HepG2 (cell line): ENCODE results near the gene GPS1. TPM values are rescaled to one million over a fixed set of nuclear protein-coding genes. Genes with fewer than 3 reads are reported as not detected.

ENCODE experiments used
- CAMTA2 ChIP-seq: sonication (generic); formaldehyde crosslinking; IDR thresholded peaks from 2 replicates; pipeline ENCODE4 v1.4.0; 2020; ENCODE audit warnings: mild to moderate bottlenecking, missing genetic modification reagents, borderline replicate concordance
- CREB1 ChIP-seq, 2 experiments: fragments of 450-650 bp in 1 of 2; IDR thresholded peaks; 2 replicates each; pipeline ENCODE4 v1.6.1; 2016 to 2017; ENCODE audit warnings: control low read depth in 1 of 2, mild to moderate bottlenecking in 1 of 2, missing compliant biosample characterization in 1 of 2, missing genetic modification characterization in 1 of 2
- HCFC1 ChIP-seq: fragments of 150-350 bp; IDR thresholded peaks from 2 replicates; pipeline ENCODE4 v1.6.1; 2014; ENCODE audit warnings: low read depth, low read length
- HHEX ChIP-seq: IDR thresholded peaks from 2 replicates; pipeline ENCODE4 v1.6.1; 2016; ENCODE audit warnings: control low read depth
- HIC2 ChIP-seq: sonication (generic); formaldehyde crosslinking; IDR thresholded peaks from 2 replicates; pipeline ENCODE4 v1.9.0; 2022; ENCODE audit warnings: low read depth, missing genetic modification reagents
- MEIS2 ChIP-seq: sonication (generic); formaldehyde crosslinking; IDR thresholded peaks from 2 replicates; pipeline ENCODE4 v1.9.0; 2021; ENCODE audit warnings: mild to moderate bottlenecking, missing genetic modification reagents
- NFKBIZ ChIP-seq: IDR thresholded peaks from 2 replicates; pipeline ENCODE4 v1.6.1; 2018; ENCODE audit warnings: missing genetic modification reagents, missing compliant biosample characterization
- NFRKB ChIP-seq: fragments of 450-650 bp; IDR thresholded peaks from 2 replicates; pipeline ENCODE4 v1.6.1; 2017
- PAX8 ChIP-seq: sonication (generic); formaldehyde crosslinking; IDR thresholded peaks from 2 replicates; pipeline ENCODE4 v1.8.0; 2022; ENCODE audit warnings: mild to moderate bottlenecking, missing genetic modification reagents, borderline replicate concordance
- PTBP1 ChIP-seq: fragments of 200-400 bp; formaldehyde crosslinking; IDR thresholded peaks from 2 replicates; pipeline ENCODE4 v1.6.1; 2018; ENCODE audit warnings: low read length, low read depth; ENCODE audit not compliant: poor library complexity, severe bottlenecking
- RARG ChIP-seq: sonication (generic); formaldehyde crosslinking; IDR thresholded peaks from 2 replicates; pipeline ENCODE4 v1.4.0; 2020; ENCODE audit warnings: low read depth, mild to moderate bottlenecking, missing genetic modification reagents
- THAP9 ChIP-seq: sonication (generic); formaldehyde crosslinking; IDR thresholded peaks from 2 replicates; pipeline ENCODE4; 2020; ENCODE audit warnings: missing genetic modification reagents, mild to moderate bottlenecking, borderline replicate concordance
- THYN1 ChIP-seq: sonication (generic); formaldehyde crosslinking; IDR thresholded peaks from 2 replicates; pipeline ENCODE4 v1.8.1; 2023; ENCODE audit warnings: low read depth, mild to moderate bottlenecking, moderate library complexity, missing genetic modification reagents, borderline replicate concordance
- ZBTB1 ChIP-seq: sonication (generic); formaldehyde crosslinking; IDR thresholded peaks from 2 replicates; pipeline ENCODE4 v1.4.0; 2020; ENCODE audit warnings: missing genetic modification reagents, borderline replicate concordance
- ZMAT3 ChIP-seq: sonication (generic); formaldehyde crosslinking; conservative IDR thresholded peaks from 2 replicates; pipeline ENCODE4 v1.7.0; 2021; ENCODE audit warnings: missing genetic modification reagents
- ZNF121 ChIP-seq: sonication (generic); formaldehyde crosslinking; IDR thresholded peaks from 2 replicates; pipeline ENCODE4 v1.5.0; 2020; ENCODE audit warnings: mild to moderate bottlenecking, missing genetic modification reagents
- ZNF30 ChIP-seq: sonication (generic); formaldehyde crosslinking; IDR thresholded peaks from 2 replicates; pipeline ENCODE4 v1.5.0; 2020; ENCODE audit warnings: mild to moderate bottlenecking, missing genetic modification reagents
- ZNF710 ChIP-seq: sonication (generic); formaldehyde crosslinking; IDR thresholded peaks from 2 replicates; pipeline ENCODE4 v1.5.0; 2020; ENCODE audit warnings: mild to moderate bottlenecking, missing genetic modification reagents, borderline replicate concordance
- ZNF713 ChIP-seq: sonication (generic); formaldehyde crosslinking; IDR thresholded peaks from 2 replicates; pipeline ENCODE4 v1.4.0; 2020; ENCODE audit warnings: mild to moderate bottlenecking, missing genetic modification reagents
- polyA plus RNA-seq, 8 experiments: library from polyadenylated mRNA; depleted of rRNA in 3 of 8; stranded (reverse) in 7 of 8; unstranded in 1 of 8; fragments of >200 nt; fragmentation: Illumina TruSeq in 4 of 8; extraction: Trizol in 4 of 8; gene quantifications; 2 replicates each; pipeline versions ENCODE4 v1.2.1 to v1.2.3, GENCODE V29; 2011 to 2016; ENCODE audit warnings: low read depth in 4 of 8, missing spikeins in 1 of 8, mixed read lengths in 1 of 8; ENCODE audit not compliant: insufficient read depth in 1 of 8
- total RNA-seq, 5 experiments: library from RNA; depleted of rRNA; stranded (reverse); fragments of >200 nt; fragmentation: Illumina TruSeq; extraction: Trizol; gene quantifications; 2 replicates each; pipeline ENCODE4 v1.2.3, GENCODE V29; 2016; ENCODE audit warnings: low read depth in 1 of 5

GPS1 gene
- total and polyA plus RNA-seq, 2 of the 13 experiments (the other 11 are each of a cell fraction or from before 2014, with no cell fraction given): 124 to 128 TPM

- TF ChIP-seq RARG (CRISPR knock-in tag) (no peak), PAX8 (CRISPR knock-in tag) (no peak), HIC2 (CRISPR knock-in tag) (no peak; the same call in 1 of the 2 replicates), ZBTB1 (CRISPR knock-in tag) (no peak), PTBP1 (no peak), MEIS2 (CRISPR knock-in tag) (no peak), NFRKB (no peak), THAP9 (CRISPR knock-in tag) (no peak), ZNF710 (CRISPR knock-in tag) (no peak), HCFC1 (no peak), ZMAT3 (peak; percentile 85; the same call in 1 of the 2 replicates), ZNF713 (CRISPR knock-in tag) (no peak), NFKBIZ (no peak), ZNF30 (CRISPR knock-in tag) (no peak), THYN1 (CRISPR knock-in tag) (no peak), HHEX (CRISPR knock-in tag) (no peak), CREB1 (IDR thresholded peaks at IDR 0.05) (no peak), CREB1 (CRISPR knock-in tag; IDR thresholded peaks at IDR 0.05) (no peak), CAMTA2 (CRISPR knock-in tag) (no peak), ZNF121 (no peak)
Measured at GRCh38 chr17:82098939-82099763, 47.5 kb downstream of the GPS1 start (continued).
